Transverse colon (tissue), 4 donors: Measurements from ENCODE around the gene RUBCN.

Source experiments
- EP300 ChIP-seq: sonication (generic); formaldehyde crosslinking; IDR thresholded peaks from one replicate; pipeline ENCODE4 v1.6.1; 2017; ENCODE audit warnings: antibody characterized with exemption, low read depth
- POLR2A ChIP-seq: fragments of 450-650 bp; IDR thresholded peaks from one replicate; pipeline ENCODE4 v1.6.1; 2016; ENCODE audit warnings: antibody characterized with exemption, mild to moderate bottlenecking, moderate library complexity
- POLR2AphosphoS5 ChIP-seq, 3 donors: sonication (generic); formaldehyde crosslinking; IDR thresholded peaks; one replicate each; pipeline ENCODE4 v1.6.1; 2016; ENCODE audit warnings: antibody characterized with exemption in 3 of 3
- TF ChIP-seq, protein P1 (sequence below), 5 experiments: fragments of 200-600 bp in 3 of 5; fragments of 450-650 bp in 2 of 5; sonication (generic) in 3 of 5; IDR thresholded peaks; 1 replicate in 2 of 5; 2 replicates in 3 of 5; pipeline ENCODE4 v1.5.1; 2016 to 2017; ENCODE audit warnings: antibody characterized with exemption in 5 of 5, inconsistent platforms in 3 of 5, mild to moderate bottlenecking in 2 of 5, moderate library complexity in 1 of 5

DNA sequence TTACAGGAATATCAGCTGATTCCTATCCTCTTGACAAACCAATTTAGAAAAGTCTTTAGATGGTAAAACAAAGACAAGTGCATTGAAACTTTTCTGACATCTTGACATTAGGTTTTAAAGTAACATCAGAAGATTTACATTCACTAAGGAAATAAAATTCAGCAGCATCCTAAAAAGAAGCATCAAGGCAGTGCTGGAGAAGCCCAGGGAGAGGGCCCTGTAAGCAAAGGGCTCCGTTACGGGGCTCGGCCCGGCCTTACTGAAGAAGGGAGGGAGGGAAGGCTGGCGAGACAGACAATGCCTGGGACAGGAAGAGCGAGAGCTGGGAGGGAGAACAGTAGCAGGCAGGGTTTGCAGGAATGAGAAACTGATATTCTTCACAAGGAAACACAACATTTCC lies 39.3 kb downstream of the RUBCN start:
- TF ChIP-seq, protein P1, sequence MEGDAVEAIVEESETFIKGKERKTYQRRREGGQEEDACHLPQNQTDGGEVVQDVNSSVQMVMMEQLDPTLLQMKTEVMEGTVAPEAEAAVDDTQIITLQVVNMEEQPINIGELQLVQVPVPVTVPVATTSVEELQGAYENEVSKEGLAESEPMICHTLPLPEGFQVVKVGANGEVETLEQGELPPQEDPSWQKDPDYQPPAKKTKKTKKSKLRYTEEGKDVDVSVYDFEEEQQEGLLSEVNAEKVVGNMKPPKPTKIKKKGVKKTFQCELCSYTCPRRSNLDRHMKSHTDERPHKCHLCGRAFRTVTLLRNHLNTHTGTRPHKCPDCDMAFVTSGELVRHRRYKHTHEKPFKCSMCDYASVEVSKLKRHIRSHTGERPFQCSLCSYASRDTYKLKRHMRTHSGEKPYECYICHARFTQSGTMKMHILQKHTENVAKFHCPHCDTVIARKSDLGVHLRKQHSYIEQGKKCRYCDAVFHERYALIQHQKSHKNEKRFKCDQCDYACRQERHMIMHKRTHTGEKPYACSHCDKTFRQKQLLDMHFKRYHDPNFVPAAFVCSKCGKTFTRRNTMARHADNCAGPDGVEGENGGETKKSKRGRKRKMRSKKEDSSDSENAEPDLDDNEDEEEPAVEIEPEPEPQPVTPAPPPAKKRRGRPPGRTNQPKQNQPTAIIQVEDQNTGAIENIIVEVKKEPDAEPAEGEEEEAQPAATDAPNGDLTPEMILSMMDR (IDR thresholded peaks at IDR 0.05) = no peak
- TF ChIP-seq POLR2A (no peak), EP300 (no peak), POLR2AphosphoS5 (IDR thresholded peaks at IDR 0.05) (no peak)
